Hepatocyte (in vitro differentiated cells): ENCODE measurements around the gene PTPRN2.

Experiments
- EZH2 ChIP-seq: fragments of 200-600 bp; sonication (generic); IDR thresholded peaks from 2 replicates; pipeline ENCODE4 v1.6.1; 2016; ENCODE audit warnings: antibody characterized with exemption, mild to moderate bottlenecking, borderline replicate concordance
- EZH2phosphoT487 ChIP-seq: fragments of 200-600 bp; sonication (generic); IDR thresholded peaks from one replicate; pipeline ENCODE4 v1.6.1; 2018; ENCODE audit warnings: antibody characterized with exemption, mild to moderate bottlenecking, low read depth, moderate library complexity; ENCODE audit not compliant: unreplicated experiment, severe bottlenecking
- TF ChIP-seq, protein P1 (sequence below): fragments of 200-600 bp; sonication (generic); IDR thresholded peaks from 2 replicates; pipeline ENCODE4 v1.5.1; 2016; ENCODE audit warnings: antibody characterized with exemption, mild to moderate bottlenecking; ENCODE audit not compliant: poor library complexity

DNA sequence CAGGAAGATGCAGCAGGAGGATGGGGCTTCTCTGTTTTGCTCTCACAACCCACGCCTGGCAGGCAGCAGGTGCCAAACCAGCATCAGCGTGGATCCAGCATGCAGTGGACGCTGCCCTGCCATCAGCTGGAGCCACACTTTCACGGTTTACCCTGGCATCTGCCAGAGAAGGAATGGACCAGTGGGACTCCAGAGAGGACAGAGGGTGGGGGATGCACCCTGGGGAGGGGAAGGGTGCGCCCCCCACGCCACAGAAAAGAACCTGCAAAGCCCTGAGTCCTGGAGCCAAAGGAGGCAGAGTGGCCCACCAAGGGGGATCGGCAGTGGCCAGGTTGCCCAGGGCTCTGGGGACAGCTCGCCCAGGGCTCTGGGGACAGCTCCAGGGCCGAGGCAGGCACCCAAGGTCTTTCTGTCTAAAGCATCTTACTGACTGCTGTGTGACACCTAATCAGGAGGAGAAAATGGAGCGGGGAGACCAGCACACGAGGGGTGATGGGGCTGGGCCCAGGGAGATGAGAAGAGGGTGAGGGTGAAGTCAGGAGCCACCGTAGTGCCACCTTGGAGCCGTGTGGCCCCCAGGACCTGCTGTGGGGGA is 1025.7 kb downstream of the PTPRN2 start:
- TF ChIP-seq, protein P1, sequence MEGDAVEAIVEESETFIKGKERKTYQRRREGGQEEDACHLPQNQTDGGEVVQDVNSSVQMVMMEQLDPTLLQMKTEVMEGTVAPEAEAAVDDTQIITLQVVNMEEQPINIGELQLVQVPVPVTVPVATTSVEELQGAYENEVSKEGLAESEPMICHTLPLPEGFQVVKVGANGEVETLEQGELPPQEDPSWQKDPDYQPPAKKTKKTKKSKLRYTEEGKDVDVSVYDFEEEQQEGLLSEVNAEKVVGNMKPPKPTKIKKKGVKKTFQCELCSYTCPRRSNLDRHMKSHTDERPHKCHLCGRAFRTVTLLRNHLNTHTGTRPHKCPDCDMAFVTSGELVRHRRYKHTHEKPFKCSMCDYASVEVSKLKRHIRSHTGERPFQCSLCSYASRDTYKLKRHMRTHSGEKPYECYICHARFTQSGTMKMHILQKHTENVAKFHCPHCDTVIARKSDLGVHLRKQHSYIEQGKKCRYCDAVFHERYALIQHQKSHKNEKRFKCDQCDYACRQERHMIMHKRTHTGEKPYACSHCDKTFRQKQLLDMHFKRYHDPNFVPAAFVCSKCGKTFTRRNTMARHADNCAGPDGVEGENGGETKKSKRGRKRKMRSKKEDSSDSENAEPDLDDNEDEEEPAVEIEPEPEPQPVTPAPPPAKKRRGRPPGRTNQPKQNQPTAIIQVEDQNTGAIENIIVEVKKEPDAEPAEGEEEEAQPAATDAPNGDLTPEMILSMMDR = no peak
- TF ChIP-seq EZH2 (no peak), EZH2phosphoT487 (no peak)
